HepG2 (cell line): ENCODE measurements around the gene MYOM1.

Experiments
- CEBPZ ChIP-seq: IDR thresholded peaks from 2 replicates; pipeline ENCODE4 v1.6.1; 2012; ENCODE audit warnings: low read length, improper control_type of control experiment
- CTCF ChIP-seq: sonication (generic); formaldehyde crosslinking; IDR thresholded peaks from 2 replicates; pipeline ENCODE4 v1.5.0; 2020; ENCODE audit warnings: mild to moderate bottlenecking, missing genetic modification reagents, moderate library complexity
- EZH2 ChIP-seq: conservative IDR thresholded peaks from 2 replicates; pipeline ENCODE4 v1.6.1; 2012; ENCODE audit warnings: mild to moderate bottlenecking, low read depth, low read length, moderate library complexity

GRCh38 chr18:3226048-3226447 is 6.3 kb upstream of the MYOM1 start:
- TF ChIP-seq EZH2 (no peak), CEBPZ (no peak), CTCF (CRISPR knock-in tag) (no peak)
